ENCODE measurements around the gene CPSF2. TPM values are rescaled to one million over a fixed set of nuclear protein-coding genes. Genes with fewer than 3 reads are reported as not detected.

The CPSF2 gene
- 69.3 and 78.1 TPM in 2 replicates for total RNA-seq

GRCh38 chr14:92121670-92122350, at the start of gene CPSF2, which contains the start of gene NDUFB1:
CPSF2 (plus strand) TSS chr14:92121969; CDS start chr14:92130985, 9,016 bp downstream.
NDUFB1 (minus strand) TSS chr14:92121706; CDS start chr14:92117637, 4,069 bp downstream.

GRCh38 chr14:92106143-92106926, 15.4 kb upstream of the CPSF2 start, which contains the start of gene ATXN3:
ATXN3 (minus strand) TSS chr14:92106582; CDS start chr14:92106552, 30 bp downstream.

Other genes with a start within 250 kb of the CPSF2 start
- 2.9 and 6.3 TPM in 2 replicates for gene FBLN5, start 174.3 kb upstream of the CPSF2 start, total RNA-seq
- gene TRIP11, start 81.9 kb upstream of the CPSF2 start, total RNA-seq: 45.6 and 53.1 TPM in 2 replicates
- gene ATXN3, start 15.4 kb upstream of the CPSF2 start, total RNA-seq: 32.4 and 37.3 TPM in 2 replicates
- 173 and 184 TPM in 2 replicates for gene NDUFB1, start 263 bp upstream of the CPSF2 start, total RNA-seq
- under 0.01 TPM in 1 of 2 replicates, not detected in the other for gene SLC24A4, start 201.2 kb downstream of the CPSF2 start, total RNA-seq